Measurements from ENCODE around the gene ALDH1A3. TPM values are rescaled to one million over a fixed set of nuclear protein-coding genes. Genes with fewer than 3 reads are reported as not detected.

ALDH1A3 gene
- total RNA-seq, 4 donors from 2014 or later: 8.5 to 99.9 (median 18.4) TPM

- H3K27ac ChIP-seq: no peak overlapping the region
- H3K4me3 ChIP-seq: no peak overlapping the region
- TF ChIP-seq POLR2A (IDR thresholded peaks at IDR 0.05) (no peak), CTCF (IDR thresholded peaks at IDR 0.05) (no peak)
- no peaks in the 10 kb centered on the region for H3K9me3 ChIP-seq
- no peak for DNase-seq
- H3K36me3 ChIP-seq: peaks cover 0 to 13% (median 0%) of the 10 kb centered on the region in 3 donors
- no peaks in the 10 kb centered on the region for H3K27me3 ChIP-seq
- peaks cover 0 to 3% (median under 1%) of the 10 kb centered on the region in 4 donors for H3K4me1 ChIP-seq
These were observed 51.7 kb downstream of the ALDH1A3 start for GRCh38 chr15:100931143-100931890.

- Histone ChIP-seq H3K27me3 (no peaks in the 10 kb centered on the region), H3K9me3 (no peaks in the 10 kb centered on the region), H3K4me3 (no peak overlapping the region), H3K36me3 (peaks cover 0 to 13% (median 0%) of the 10 kb centered on the region in 3 donors), H3K27ac (no peak overlapping the region), H3K4me1 (peaks cover 0 to 3% (median 0%) of the 10 kb centered on the region in 4 donors)
- TF ChIP-seq CTCF (IDR thresholded peaks at IDR 0.05) (no peak), POLR2A (IDR thresholded peaks at IDR 0.05) (no peak)
- DNase-seq: no peak
These were observed 53.2 kb downstream of the ALDH1A3 start for GRCh38 chr15:100932676-100933348.

- no peak overlapping the region for H3K27ac ChIP-seq
- no peak overlapping the region for H3K4me3 ChIP-seq
- TF ChIP-seq CTCF (IDR thresholded peaks at IDR 0.05) (no peak), POLR2A (IDR thresholded peaks at IDR 0.05) (no peak)
- H3K36me3 ChIP-seq: no peaks in the 10 kb centered on the region
- no peak for DNase-seq
- no peaks in the 10 kb centered on the region for H3K9me3 ChIP-seq
- H3K27me3 ChIP-seq: no peaks in the 10 kb centered on the region
- H3K4me1 ChIP-seq: peaks cover 0 to 3% (median 0%) of the 10 kb centered on the region in 4 donors
These were observed 54.5 kb downstream of the ALDH1A3 start for GRCh38 chr15:100934166-100934565.

- DNase-seq: no peak
- Histone ChIP-seq H3K27me3 (no peaks in the 10 kb centered on the region), H3K36me3 (no peaks in the 10 kb centered on the region), H3K9me3 (no peaks in the 10 kb centered on the region), H3K4me3 (no peak overlapping the region), H3K4me1 (peaks cover 0 to 3% (median 0%) of the 10 kb centered on the region in 4 donors), H3K27ac (peak overlapping the region in 1 of 4 donors; percentile 13)
- TF ChIP-seq CTCF (IDR thresholded peaks at IDR 0.05) (peak in 2 of 6 experiments; percentile 13 to 31), POLR2A (IDR thresholded peaks at IDR 0.05) (no peak)
These were observed 55.1 kb downstream of the ALDH1A3 start for GRCh38 chr15:100934726-100935125.

- Histone ChIP-seq H3K4me3 (no peak overlapping the region), H3K27me3 (no peaks in the 10 kb centered on the region), H3K9me3 (no peaks in the 10 kb centered on the region), H3K27ac (no peak overlapping the region), H3K4me1 (peaks cover 0 to 3% (median 0%) of the 10 kb centered on the region in 4 donors), H3K36me3 (no peaks in the 10 kb centered on the region)
- no peak for DNase-seq
- TF ChIP-seq CTCF (IDR thresholded peaks at IDR 0.05): no peak
- TF ChIP-seq POLR2A (IDR thresholded peaks at IDR 0.05): no peak
These were observed 57.5 kb downstream of the ALDH1A3 start for GRCh38 chr15:100937171-100937570.

All from Peyer's patch (tissue), 4 donors.